NCI-H1694 (cell line): Measurements from ENCODE around the gene RAB37.
A peak's percentile ranks its signal among the peaks of the same experiment; 100 is the strongest.

Experiments
- DNase-seq: peaks from one replicate; lab custom pipeline; 2025; lab: John Stamatoyannopoulos, UW

RAB37 gene

DNA sequence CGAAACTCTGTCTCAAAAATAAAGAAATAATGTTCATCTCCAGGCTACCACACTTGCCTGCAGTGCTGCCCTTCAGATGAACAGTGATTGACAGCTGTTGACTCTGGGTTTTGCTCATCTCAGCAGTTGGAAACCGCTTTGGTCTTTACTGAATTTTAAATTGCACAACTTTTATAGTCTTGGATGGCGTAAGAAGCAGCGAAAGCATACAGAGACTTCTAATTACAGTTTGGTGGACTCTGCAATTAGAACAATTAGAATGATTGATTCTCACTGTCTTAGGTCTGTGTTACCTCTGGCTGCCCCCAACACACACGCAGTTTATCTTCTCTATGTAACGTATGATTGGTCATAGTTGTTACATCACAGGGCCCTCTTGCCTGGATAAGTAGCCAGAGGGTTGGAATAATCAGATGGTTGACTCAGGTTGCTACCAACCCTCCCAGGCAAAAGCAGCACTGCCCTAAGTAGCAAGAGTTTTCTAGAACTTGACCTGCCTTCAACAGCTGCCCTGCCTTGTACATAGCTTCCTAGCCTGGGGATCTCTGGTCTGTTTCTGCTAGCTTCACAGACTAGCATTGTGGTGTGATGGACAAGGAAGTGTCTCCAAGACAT lies 41.0 kb downstream of the RAB37 start:
- DNase-seq: no peak

GRCh38 chr17:74778960-74779359 lies 41.9 kb downstream of the RAB37 start:
- no peak for DNase-seq

GRCh38 chr17:74779501-74779900 lies 42.4 kb downstream of the RAB37 start:
- DNase-seq: no peak

DNA sequence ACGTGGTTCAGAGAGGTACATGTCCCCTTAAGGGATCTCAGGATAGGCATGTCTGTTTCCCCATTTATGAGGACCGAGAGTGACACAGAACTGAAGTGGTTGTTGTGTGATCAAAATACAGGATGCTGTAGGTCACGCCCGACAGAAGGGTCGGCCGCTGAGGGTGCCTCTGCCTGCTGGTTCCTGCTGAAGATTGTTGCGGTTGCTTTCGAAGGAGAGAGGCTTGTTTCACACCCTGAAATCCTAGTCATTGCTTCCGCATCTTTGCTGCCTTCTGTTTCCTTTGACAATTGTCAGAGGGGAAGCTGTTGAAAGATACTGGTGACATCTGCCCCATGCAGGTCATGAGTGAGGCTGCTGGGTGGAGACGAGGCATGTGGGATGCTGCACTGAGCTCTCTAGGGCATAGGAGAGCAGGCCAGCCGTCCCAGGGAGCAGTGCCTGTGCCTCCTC lies 42.9 kb downstream of the RAB37 start:
- no peak for DNase-seq

DNA sequence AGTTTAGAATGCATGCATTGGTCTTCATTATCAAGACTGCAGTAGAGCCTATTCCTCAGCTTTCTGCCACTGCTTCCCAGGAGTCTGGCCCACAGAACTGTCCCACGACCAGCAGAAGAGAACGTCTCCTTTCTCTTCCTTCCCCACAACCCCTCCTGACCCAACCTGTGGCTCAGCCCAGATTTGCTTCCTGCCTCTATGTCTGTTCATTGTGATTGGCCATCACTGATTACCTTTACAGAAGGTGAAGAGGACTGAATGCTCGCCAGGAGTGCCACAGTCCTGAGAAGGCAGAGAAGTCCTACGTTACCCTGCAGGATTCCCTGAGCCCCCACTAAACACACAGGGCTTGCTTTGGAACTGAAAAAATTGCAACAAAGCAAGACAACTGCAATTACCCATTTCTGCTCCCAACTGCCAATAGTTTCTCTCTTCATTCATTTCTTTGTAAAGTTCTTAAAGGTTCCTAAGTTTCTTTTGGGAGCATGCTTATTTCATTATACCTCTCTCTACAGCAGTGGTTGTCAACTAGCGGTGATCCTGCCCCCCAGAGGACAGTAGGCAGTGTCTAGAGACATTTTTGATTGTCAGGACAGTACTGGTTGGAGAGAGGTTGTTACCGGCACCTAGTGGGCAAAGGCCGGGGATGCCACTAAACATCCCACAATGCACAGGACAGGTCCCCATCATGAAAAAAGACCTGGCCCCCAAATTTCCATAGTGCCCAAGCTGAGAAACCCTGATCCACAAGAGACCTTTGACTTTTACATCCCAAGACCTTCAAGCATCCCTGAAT lies 43.6 kb downstream of the RAB37 start:
- peak; percentile 33 for DNase-seq

GRCh38 chr17:74782571-74782970 lies 45.5 kb downstream of the RAB37 start:
- DNase-seq: no peak

DNA sequence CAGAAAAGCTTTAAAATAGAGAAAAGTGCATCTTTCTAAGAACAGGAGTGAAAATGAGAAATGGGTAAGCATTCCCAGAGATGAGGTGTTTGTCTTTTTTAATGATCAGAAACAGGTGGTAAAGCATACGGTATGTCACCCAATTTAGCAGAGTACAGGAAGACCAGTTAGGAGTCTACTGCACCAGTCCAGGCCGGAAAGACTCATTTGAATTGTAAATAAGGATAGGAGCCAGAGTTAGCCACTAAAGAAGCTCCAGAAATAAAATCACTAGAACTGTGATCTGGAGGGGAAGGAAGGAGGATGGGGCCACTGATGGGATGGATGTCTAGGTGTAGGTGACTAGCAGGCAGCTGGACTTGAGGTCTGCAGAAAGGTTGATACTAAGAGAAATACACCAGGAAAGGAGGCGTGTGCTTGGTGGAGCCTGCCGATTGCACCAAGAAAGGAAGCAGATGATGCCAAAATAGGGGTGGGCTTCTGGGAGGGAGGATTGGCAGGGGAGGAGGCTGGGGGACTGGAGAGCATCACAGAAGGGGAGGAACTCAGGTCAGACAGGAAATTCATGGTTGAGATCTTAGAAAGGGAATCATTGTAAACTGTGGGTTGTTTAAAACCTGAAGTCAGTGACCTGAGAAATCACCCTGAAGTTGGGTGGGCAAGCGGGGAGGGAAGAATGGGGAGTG lies 47.2 kb downstream of the RAB37 start:
- DNase-seq: no peak

DNA sequence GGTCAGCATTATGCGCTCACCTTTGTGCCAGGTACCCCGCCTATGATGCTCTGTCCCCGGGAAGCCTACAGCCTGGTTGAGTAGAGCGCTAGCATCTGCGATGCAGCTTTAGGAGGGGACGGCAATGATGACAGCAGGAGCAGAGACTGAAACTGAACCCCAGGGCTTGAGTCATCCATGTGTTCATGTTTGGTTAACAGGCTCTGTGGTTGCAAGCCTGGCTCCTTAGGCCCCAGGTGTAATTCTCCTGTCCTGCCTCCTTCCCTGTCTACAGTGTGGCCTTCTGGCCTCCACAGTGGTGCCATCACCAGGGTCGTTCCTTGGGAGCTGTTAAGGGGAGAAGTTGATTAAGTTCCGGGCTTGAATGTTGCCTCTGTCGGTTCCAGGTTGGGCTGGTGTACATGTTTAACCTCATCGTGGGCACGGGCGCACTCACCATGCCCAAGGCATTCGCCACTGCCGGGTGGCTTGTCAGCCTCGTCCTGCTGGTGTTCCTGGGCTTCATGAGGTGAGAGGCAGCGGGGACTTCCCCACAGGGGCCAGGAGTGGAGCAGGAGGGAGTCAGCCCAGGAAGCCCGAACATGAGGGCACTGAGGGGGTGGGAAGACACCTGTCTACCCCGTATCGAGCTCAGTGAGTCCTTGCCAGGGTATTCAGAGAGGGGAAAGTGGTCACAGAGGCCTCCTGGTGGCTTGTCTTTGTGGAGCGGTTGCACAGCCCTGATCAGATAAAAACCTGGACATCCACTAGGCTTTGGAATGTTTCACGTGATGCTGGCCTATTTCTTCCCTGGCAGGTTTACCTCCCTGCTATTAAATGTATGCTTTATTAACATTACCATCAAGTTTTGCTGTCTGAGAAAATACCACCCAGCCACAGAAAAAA lies 48.3 kb downstream of the RAB37 start:
- DNase-seq: no peak

DNA sequence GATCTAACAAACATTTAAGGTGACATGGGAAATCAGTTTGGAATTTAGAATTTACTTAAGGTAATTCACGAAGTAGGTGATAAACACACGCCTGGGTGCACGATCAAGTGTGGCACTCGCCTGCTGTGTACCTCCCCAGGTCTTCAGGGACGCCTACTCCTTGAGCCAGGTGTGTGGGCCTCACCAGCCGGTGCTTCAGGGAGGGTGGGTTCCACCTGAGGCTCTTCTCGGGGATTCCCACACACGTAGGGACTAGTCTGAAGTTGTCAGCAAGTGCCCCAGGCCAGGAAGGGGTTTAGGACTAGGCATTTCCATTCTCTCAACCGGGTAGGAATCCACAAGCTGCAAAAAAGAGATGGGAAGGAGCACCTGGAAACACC lies 48.9 kb downstream of the RAB37 start:
- DNase-seq: no peak

- DNase-seq: no peak
These were observed 49.5 kb downstream of the RAB37 start for GRCh38 chr17:74786431-74787055.

DNA sequence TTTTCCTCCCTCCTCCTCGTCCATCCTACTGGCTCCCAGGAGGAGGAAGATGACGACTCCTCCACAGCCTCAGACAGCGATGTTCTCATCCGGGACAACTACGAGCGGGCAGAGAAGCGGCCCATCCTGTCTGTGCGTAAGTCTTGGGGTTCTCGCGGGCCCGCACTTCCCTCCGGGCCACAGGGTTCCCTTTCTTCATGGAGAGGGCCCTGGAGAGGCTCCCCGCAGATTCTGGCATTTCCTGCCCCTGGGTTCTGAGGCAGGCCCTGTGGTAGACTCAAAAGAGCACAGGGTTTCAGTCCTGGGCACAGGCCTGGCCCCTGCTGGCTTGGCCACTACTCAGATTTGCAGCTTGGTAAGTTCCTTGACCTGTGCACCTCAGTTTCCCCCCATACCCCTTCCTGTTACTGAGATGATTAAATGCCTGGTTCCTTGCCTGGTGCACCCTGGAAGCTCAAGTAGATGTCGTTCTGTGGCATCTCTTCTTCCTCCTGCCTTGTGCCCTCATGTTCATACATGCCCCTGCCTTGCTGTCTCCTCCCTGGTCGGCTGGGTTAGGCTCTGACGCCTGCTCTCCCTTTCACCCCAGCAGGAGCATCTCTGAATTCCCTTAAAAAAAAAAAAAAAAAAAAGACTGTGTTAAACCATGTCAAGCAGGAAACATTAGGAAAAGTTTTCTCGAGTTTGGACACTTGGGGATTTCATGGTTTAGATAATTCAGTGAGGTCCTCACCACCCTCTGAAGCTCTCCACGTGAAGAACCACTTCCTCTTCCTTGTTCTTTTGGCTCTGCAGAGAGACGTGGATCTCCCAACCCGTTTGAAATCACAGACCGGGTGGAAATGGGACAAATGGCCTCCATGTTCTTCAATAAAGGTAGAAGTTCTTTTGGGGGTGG lies 53.4 kb downstream of the RAB37 start:
- DNase-seq: no peak

DNA sequence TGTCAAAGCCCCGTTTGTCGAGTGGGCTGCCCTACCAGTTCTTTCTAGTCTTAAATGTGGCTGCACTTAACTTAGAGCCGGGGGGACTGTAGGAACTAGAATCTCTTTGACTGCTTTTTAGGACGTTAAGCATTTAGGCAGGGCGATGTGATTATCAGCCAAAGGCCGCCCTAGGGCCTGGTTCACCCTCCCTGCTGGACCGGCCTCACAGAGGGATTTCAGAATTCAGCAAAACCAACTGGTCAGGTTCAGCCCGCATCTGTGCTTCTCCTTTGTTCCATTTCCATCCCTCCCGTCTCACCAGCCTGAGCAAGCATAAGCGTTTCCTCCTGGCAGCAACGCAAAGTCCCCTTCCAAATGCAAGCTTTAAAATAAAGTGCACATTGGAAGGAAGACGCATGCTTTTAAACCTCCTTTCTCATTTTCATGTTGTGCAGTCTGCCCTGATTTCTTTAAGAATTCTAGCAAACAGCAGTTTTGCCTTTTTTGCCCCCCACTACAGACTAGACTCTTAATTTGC lies 55.6 kb downstream of the RAB37 start:
- DNase-seq: no peak

DNA sequence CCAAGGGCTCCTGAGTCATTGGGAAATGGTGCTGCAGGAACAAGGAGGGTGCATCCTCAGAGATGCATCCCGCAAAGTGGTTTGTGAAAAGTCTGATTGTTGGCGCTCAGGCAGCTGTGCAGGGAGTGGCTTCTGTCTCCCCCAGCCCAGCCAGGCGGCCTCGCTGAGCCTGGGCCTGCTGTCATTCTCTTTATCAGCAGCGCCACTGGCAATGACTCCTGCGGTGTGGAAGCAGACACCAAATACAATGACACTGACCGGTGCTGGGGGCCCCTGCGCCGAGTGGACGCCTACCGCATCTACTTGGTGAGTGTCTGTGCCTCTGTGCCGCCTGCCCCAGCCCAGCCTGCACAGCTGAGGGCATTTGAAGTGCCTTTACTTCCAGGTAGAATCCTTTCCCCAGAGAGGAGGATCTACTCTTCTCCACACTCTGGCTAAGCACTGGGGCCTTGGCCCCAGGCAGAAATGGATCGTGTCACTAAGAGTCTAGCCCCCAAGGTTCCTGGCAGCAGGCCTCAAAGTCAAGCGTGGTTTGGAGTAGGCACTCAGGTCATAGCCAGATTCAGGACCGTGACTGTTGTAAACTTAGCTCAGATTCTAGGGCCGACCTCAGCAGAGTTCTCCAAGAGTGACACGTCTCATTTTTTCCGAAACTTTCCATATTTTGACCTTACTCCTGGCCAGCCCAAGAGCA lies 58.4 kb downstream of the RAB37 start:
- peak; percentile 13 for DNase-seq

DNA sequence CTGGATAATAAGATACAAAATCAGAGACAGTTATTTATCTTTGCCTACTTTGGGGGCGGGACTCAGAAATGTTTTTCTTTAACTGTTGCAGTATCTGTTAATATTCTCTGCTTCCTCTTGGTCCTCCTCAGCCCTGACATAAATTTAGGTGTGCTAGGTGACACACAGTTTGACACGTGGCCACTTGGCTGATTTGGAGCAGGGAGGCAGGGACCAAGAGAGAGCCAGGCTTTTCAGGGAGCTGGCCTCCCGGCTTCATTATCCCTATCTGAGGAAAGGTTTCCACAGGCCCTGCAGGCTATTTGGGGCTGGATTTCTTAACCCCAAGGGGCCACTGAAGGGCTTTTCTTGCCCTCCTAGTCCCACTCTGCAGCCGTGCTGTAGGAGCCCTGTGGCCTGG lies 59.2 kb downstream of the RAB37 start:
- DNase-seq: no peak

- DNase-seq: peak; percentile 88
These were observed 59.8 kb downstream of the RAB37 start for GRCh38 chr17:74796866-74797265.
